HepG2 (cell line): Measurements from ENCODE around the gene ETV2. TPM values are rescaled to one million over a fixed set of nuclear protein-coding genes. Genes with fewer than 3 reads are reported as not detected.
A peak's percentile ranks its signal among the peaks of the same experiment; 100 is the strongest.

Experiments
- ELF1 ChIP-seq: sonication (generic); formaldehyde crosslinking; IDR thresholded peaks from 2 replicates; pipeline ENCODE4 v1.4.0; 2020; ENCODE audit warnings: missing genetic modification reagents
- FOXA1 ChIP-seq, 2 experiments: fragments of 450-650 bp in 1 of 2; sonication (generic) in 1 of 2; formaldehyde crosslinking in 1 of 2; IDR thresholded peaks; 2 replicates each; pipeline versions ENCODE4 v1.4.0 to v1.6.1; 2016 to 2020; ENCODE audit warnings: missing genetic modification reagents in 1 of 2
- GABPB1 ChIP-seq: IDR thresholded peaks from 2 replicates; pipeline ENCODE4 v1.6.1; 2016; ENCODE audit warnings: mild to moderate bottlenecking, missing genetic modification reagents, moderate library complexity, missing compliant biosample characterization
- KLF16 ChIP-seq, 2 experiments: sonication (generic) in 1 of 2; formaldehyde crosslinking in 1 of 2; IDR thresholded peaks; 2 replicates each; pipeline versions ENCODE4 v1.6.1 to v1.8.0; 2016 to 2023; ENCODE audit warnings: missing genetic modification reagents in 2 of 2, missing compliant biosample characterization in 1 of 2
- MIER3 ChIP-seq: IDR thresholded peaks from 2 replicates; pipeline ENCODE4 v1.6.1; 2016; ENCODE audit warnings: missing compliant biosample characterization, borderline replicate concordance
- NBN ChIP-seq: fragments of 450-650 bp; conservative IDR thresholded peaks from 2 replicates; pipeline ENCODE4 v1.6.1; 2017
- NFYB ChIP-seq: sonication (generic); formaldehyde crosslinking; IDR thresholded peaks from 2 replicates; pipeline ENCODE4 v1.4.0; 2020; ENCODE audit warnings: missing genetic modification reagents
- PCBP1 ChIP-seq: fragments of 200-400 bp; formaldehyde crosslinking; IDR thresholded peaks from 2 replicates; pipeline ENCODE4 v1.6.1; 2017; ENCODE audit warnings: mild to moderate bottlenecking, low read depth, low read length, borderline replicate concordance
- SKI ChIP-seq: fragments of 450-650 bp; IDR thresholded peaks from one replicate; pipeline ENCODE4 v1.6.1; 2018; ENCODE audit warnings: mild to moderate bottlenecking; ENCODE audit not compliant: partially characterized antibody
- SSRP1 ChIP-seq: IDR thresholded peaks from 2 replicates; pipeline ENCODE4 v1.6.1; 2016; ENCODE audit warnings: control low read depth
- STAG1 ChIP-seq: sonication (generic); formaldehyde crosslinking; IDR thresholded peaks from 2 replicates; pipeline ENCODE4 v1.4.0; 2020; ENCODE audit warnings: missing genetic modification reagents
- TBP ChIP-seq: sonication (generic); formaldehyde crosslinking; IDR thresholded peaks from 2 replicates; pipeline ENCODE4 v1.5.0; 2020; ENCODE audit warnings: missing genetic modification reagents
- XRCC5 ChIP-seq: fragments of 200-400 bp; formaldehyde crosslinking; optimal IDR thresholded peaks from 2 replicates; pipeline ENCODE3; 2017; ENCODE audit warnings: mild to moderate bottlenecking, low read length
- ZFP62 ChIP-seq: sonication (generic); formaldehyde crosslinking; IDR thresholded peaks from 2 replicates; pipeline ENCODE4 v1.4.0; 2020; ENCODE audit warnings: missing genetic modification reagents
- ZNF207 ChIP-seq: fragments of 450-650 bp; IDR thresholded peaks from 2 replicates; pipeline ENCODE4 v1.6.1; 2016; ENCODE audit warnings: antibody characterized with exemption, borderline replicate concordance
- ZNF235 ChIP-seq: sonication (generic); formaldehyde crosslinking; IDR thresholded peaks from 2 replicates; pipeline ENCODE4 v1.8.1; 2023; ENCODE audit warnings: mild to moderate bottlenecking, missing genetic modification reagents, borderline replicate concordance
- ZNF569 ChIP-seq: sonication (generic); formaldehyde crosslinking; IDR thresholded peaks from 2 replicates; pipeline ENCODE4 v1.5.0; 2020; ENCODE audit warnings: mild to moderate bottlenecking, missing genetic modification reagents, moderate library complexity, borderline replicate concordance
- ZNF660 ChIP-seq: sonication (generic); formaldehyde crosslinking; IDR thresholded peaks from 2 replicates; pipeline ENCODE4 v1.5.1; 2020; ENCODE audit warnings: mild to moderate bottlenecking, low read depth, missing genetic modification reagents, borderline replicate concordance
- polyA plus RNA-seq, 8 experiments: library from polyadenylated mRNA; depleted of rRNA in 3 of 8; stranded (reverse) in 7 of 8; unstranded in 1 of 8; fragments of >200 nt; fragmentation: Illumina TruSeq in 4 of 8; extraction: Trizol in 4 of 8; gene quantifications; 2 replicates each; pipeline versions ENCODE4 v1.2.1 to v1.2.3, GENCODE V29; 2011 to 2016; ENCODE audit warnings: low read depth in 4 of 8, missing spikeins in 1 of 8, mixed read lengths in 1 of 8; ENCODE audit not compliant: insufficient read depth in 1 of 8
- total RNA-seq, 5 experiments: library from RNA; depleted of rRNA; stranded (reverse); fragments of >200 nt; fragmentation: Illumina TruSeq; extraction: Trizol; gene quantifications; 2 replicates each; pipeline ENCODE4 v1.2.3, GENCODE V29; 2016; ENCODE audit warnings: low read depth in 1 of 5
- TF ChIP-seq, protein P1 (sequence below): sonication (generic); formaldehyde crosslinking; IDR thresholded peaks from 2 replicates; pipeline ENCODE4 v1.4.0; 2020; ENCODE audit warnings: missing genetic modification reagents
- TF ChIP-seq, protein P2 (sequence below): sonication (generic); formaldehyde crosslinking; IDR thresholded peaks from 2 replicates; pipeline ENCODE4 v1.5.1; 2020; ENCODE audit warnings: mild to moderate bottlenecking, missing genetic modification reagents, moderate library complexity
- TF ChIP-seq, protein P3 (sequence below): sonication (generic); formaldehyde crosslinking; IDR thresholded peaks from 2 replicates; pipeline ENCODE4 v1.5.1; 2020; ENCODE audit warnings: mild to moderate bottlenecking, missing genetic modification reagents

ETV2 gene
- total and polyA plus RNA-seq, 2 of the 13 experiments (the other 11 are each of a cell fraction or from before 2014, with no cell fraction given), result 0.07 to 0.20 TPM

DNA sequence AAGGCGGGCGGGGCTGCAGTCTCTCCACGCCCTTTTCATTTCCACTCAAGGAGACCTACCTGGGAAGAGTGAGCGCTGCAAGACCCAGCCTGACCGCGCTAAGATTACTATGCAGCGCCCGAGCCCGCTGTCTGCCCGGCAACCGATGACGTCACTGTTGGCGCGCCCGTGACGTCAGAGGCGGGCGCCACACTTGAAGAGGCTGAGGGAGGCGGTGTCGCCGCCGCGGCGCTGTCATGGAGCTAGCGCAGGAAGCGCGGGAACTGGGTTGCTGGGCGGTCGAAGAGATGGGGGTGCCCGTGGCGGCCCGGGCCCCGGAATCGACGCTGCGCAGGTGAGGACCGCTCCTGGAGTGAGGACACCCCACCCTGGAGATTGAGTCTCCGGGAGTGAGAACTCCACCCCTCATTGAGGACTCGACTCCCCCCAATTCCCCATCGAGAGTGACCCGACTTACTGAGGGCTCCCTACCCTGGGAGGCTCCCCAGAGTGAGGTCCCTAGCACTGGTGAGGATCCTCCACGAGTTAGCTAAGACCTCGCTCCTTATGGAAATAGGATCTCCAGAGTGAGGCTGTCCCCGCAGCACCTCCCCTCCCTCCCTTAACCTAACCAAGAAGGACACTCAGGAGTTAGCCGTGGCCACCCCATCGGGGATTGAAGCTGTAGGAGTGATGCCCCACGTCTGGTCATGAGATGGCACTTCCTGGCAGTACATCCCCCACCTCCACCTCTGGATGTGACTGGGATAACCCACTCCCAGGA is 28.8 kb upstream of the ETV2 start, which contains the start of gene HAUS5 (continued):
- TF ChIP-seq, protein P1, sequence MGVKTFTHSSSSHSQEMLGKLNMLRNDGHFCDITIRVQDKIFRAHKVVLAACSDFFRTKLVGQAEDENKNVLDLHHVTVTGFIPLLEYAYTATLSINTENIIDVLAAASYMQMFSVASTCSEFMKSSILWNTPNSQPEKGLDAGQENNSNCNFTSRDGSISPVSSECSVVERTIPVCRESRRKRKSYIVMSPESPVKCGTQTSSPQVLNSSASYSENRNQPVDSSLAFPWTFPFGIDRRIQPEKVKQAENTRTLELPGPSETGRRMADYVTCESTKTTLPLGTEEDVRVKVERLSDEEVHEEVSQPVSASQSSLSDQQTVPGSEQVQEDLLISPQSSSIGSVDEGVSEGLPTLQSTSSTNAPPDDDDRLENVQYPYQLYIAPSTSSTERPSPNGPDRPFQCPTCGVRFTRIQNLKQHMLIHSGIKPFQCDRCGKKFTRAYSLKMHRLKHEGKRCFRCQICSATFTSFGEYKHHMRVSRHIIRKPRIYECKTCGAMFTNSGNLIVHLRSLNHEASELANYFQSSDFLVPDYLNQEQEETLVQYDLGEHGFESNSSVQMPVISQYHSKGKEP (CRISPR knock-in tag), result no peak; the same call in 1 of the 2 replicates
- TF ChIP-seq ZNF660 (CRISPR knock-in tag) (no peak), KLF16 (CRISPR knock-in tag; IDR thresholded peaks at IDR 0.05) (peak in 1 of 2 experiments; percentile 86; a peak in 2 of 4 replicates), ZNF207 (no peak), SSRP1 (CRISPR knock-in tag) (no peak), NBN (no peak), TBP (CRISPR knock-in tag) (0 out of 2 replicates have a peak, but pooled peaks have one; percentile 74), XRCC5 (peak; percentile 59), MIER3 (CRISPR knock-in tag) (peak; percentile 81; the same call in 1 of the 2 replicates), GABPB1 (CRISPR knock-in tag) (peak; percentile 87), FOXA1 (IDR thresholded peaks at IDR 0.05) (no peak), FOXA1 (CRISPR knock-in tag; IDR thresholded peaks at IDR 0.05) (peak; percentile 39; the same call in 1 of the 2 replicates), PCBP1 (no peak), ZNF235 (CRISPR knock-in tag) (no peak), SKI (peak; percentile 65), STAG1 (CRISPR knock-in tag) (no peak), ZFP62 (CRISPR knock-in tag) (no peak), ZNF569 (CRISPR knock-in tag) (no peak), NFYB (CRISPR knock-in tag) (peak; percentile 25; the same call in 1 of the 2 replicates), ELF1 (CRISPR knock-in tag) (peak; percentile 66; the same call in 1 of the 2 replicates)
- TF ChIP-seq, protein P2, sequence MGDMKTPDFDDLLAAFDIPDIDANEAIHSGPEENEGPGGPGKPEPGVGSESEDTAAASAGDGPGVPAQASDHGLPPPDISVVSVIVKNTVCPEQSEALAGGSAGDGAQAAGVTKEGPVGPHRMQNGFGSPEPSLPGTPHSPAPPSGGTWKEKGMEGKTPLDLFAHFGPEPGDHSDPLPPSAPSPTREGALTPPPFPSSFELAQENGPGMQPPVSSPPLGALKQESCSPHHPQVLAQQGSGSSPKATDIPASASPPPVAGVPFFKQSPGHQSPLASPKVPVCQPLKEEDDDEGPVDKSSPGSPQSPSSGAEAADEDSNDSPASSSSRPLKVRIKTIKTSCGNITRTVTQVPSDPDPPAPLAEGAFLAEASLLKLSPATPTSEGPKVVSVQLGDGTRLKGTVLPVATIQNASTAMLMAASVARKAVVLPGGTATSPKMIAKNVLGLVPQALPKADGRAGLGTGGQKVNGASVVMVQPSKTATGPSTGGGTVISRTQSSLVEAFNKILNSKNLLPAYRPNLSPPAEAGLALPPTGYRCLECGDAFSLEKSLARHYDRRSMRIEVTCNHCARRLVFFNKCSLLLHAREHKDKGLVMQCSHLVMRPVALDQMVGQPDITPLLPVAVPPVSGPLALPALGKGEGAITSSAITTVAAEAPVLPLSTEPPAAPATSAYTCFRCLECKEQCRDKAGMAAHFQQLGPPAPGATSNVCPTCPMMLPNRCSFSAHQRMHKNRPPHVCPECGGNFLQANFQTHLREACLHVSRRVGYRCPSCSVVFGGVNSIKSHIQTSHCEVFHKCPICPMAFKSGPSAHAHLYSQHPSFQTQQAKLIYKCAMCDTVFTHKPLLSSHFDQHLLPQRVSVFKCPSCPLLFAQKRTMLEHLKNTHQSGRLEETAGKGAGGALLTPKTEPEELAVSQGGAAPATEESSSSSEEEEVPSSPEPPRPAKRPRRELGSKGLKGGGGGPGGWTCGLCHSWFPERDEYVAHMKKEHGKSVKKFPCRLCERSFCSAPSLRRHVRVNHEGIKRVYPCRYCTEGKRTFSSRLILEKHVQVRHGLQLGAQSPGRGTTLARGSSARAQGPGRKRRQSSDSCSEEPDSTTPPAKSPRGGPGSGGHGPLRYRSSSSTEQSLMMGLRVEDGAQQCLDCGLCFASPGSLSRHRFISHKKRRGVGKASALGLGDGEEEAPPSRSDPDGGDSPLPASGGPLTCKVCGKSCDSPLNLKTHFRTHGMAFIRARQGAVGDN (CRISPR knock-in tag), result peak; percentile 87
- TF ChIP-seq, protein P3, sequence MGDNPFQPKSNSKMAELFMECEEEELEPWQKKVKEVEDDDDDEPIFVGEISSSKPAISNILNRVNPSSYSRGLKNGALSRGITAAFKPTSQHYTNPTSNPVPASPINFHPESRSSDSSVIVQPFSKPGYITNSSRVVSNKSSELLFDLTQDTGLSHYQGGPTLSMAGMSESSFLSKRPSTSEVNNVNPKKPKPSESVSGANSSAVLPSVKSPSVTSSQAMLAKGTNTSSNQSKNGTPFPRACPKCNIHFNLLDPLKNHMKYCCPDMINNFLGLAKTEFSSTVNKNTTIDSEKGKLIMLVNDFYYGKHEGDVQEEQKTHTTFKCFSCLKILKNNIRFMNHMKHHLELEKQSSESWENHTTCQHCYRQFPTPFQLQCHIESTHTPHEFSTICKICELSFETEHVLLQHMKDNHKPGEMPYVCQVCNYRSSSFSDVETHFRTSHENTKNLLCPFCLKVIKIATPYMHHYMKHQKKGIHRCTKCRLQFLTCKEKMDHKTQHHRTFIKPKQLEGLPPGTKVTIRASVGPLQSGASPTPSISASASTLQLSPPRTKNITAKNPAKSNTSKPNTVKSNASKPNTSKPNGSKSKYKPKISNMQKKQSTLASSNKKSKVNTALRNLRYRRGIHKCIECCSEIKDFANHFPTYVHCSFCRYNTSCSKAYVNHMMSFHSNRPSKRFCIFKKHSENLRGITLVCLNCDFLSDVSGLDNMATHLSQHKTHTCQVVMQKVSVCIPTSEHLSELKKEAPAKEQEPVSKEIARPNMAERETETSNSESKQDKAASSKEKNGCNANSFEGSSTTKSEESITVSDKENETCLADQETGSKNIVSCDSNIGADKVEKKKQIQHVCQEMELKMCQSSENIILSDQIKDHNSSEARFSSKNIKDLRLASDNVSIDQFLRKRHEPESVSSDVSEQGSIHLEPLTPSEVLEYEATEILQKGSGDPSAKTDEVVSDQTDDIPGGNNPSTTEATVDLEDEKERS (CRISPR knock-in tag), result 0 out of 2 replicates have a peak, but pooled peaks have one; percentile 64
